ENCODE measurements around the gene VPS18. TPM values are rescaled to one million over a fixed set of nuclear protein-coding genes. Genes with fewer than 3 reads are reported as not detected.

VPS18 gene
- total and polyA plus RNA-seq, 2 donors (not counting 1 experiment from before 2014, with no cell fraction given) = 13.6 to 29.6 TPM

DNA sequence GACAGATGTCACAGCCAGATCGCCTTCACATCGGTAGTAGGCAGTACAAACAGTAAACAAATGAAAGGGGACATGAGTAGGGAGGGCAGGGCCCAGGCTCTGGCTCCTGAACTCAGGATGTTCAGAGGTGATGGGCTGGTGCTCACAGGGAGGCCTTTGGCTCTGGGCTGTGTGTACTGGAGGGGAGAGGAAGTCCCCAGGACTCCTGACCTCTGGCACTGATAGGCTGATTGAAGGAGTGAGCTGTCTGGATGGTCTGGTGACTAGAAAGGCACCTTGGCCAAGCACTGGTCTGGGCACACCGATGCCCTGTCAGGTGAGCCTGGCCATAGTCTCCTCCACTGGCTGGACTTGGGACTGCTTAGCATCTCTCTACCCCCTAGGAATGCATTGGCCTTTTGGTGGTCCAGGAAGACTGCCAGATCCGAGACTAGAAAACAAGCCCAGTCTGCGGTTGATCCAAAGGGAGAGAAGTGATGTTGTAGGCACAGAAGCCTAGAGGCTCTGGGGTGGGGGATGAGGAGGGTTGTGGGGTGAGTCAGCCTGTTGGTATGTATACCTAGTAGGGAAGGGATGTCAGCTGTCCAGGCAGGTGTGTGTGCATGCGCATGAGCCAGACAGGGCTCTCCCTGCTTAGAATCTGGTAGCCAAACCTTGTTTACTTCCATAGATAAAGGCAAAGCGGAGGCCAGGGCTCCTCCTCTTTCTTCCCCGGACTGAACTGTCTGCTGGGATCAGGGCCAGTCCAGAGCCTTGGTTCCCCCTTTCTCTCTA, 48.6 kb upstream of the VPS18 start:
- ChIA-PET POLR2A (no interaction called here), CTCF (interaction anchor here (2.0 to 2.9 kb wide), 2 partner anchors 13 to 48 kb away, joined by 7 to 32 read pairs; partner anchors contain the start of gene VPS18)
- Histone ChIP-seq H3K79me2 (ENCODE audit: control insufficient read depth, insufficient read depth, low read length) (no peaks in the 10 kb centered on the region), H3K4me1 (ENCODE audit: control insufficient read depth in 2 of 2, insufficient read depth in 2 of 2, low read length in 2 of 2) (peaks cover 34 to 38% of the 10 kb centered on the region in 2 donors), H3K4me2 (replicated peaks; ENCODE audit: low read depth, low read length, poor library complexity, severe bottlenecking) (peak overlapping the region; percentile 80), H3K9ac (ENCODE audit: low read length) (no peak overlapping the region), H2AFZ (ENCODE audit: insufficient read depth, low read depth, low read length, poor library complexity, severe bottlenecking) (no peak overlapping the region), H3K27me3 (replicated peaks in 1 of 4; ENCODE audit: control extremely low read depth in 1 of 4, control insufficient read depth in 3 of 4, insufficient read depth in 4 of 4, low read length in 3 of 4) (no peaks in the 10 kb centered on the region), H3K9me3 (ENCODE audit: control extremely low read depth in 1 of 3, control insufficient read depth in 2 of 3, insufficient read depth in 1 of 3, low read length in 2 of 3) (no peaks in the 10 kb centered on the region), H4K20me1 (ENCODE audit: control insufficient read depth, insufficient read depth, low read length, poor library complexity, severe bottlenecking) (peaks cover 4% of the 10 kb centered on the region), H3K27ac (ENCODE audit: low read length in 2 of 2) (peak overlapping the region in 1 of 2 donors; percentile 71), H3K4me3 (ENCODE audit: control extremely low read depth in 1 of 5, extremely low read depth in 1 of 5, insufficient read depth in 1 of 5, low read depth in 2 of 5, low read length in 4 of 5) (no peak overlapping the region), H3K36me3 (replicated peaks in 1 of 2; ENCODE audit: control extremely low read depth in 1 of 2, control insufficient read depth in 1 of 2, extremely low read depth in 1 of 2, insufficient read depth in 2 of 2, low read length in 1 of 2) (no peaks in the 10 kb centered on the region)
- peak overlapping the region; percentile 67 for H3K27ac Mint-ChIP-seq
- no peak for ATAC-seq (ENCODE audit: low read depth)
- intact Hi-C loops (cut with micrococcal nuclease) = no loop called here
- H3K27me3 Mint-ChIP-seq = no peaks in the 10 kb centered on the region
- H3K4me3 Mint-ChIP-seq = peak overlapping the region; percentile 59
- 92% methylated on average over 7 of the region's 8 CpGs for WGBS (ENCODE audit: insufficient coverage)
- no peak for DNase-seq
- H3K9me3 Mint-ChIP-seq (ENCODE audit: insufficient read depth) = no peaks in the 10 kb centered on the region
- TF ChIP-seq EZH2 (IDR thresholded peaks at IDR 0.05; ENCODE audit: borderline replicate concordance, insufficient read depth, low read depth, low read length, poor library complexity, severe bottlenecking) = no peak
- TF ChIP-seq, protein P1, sequence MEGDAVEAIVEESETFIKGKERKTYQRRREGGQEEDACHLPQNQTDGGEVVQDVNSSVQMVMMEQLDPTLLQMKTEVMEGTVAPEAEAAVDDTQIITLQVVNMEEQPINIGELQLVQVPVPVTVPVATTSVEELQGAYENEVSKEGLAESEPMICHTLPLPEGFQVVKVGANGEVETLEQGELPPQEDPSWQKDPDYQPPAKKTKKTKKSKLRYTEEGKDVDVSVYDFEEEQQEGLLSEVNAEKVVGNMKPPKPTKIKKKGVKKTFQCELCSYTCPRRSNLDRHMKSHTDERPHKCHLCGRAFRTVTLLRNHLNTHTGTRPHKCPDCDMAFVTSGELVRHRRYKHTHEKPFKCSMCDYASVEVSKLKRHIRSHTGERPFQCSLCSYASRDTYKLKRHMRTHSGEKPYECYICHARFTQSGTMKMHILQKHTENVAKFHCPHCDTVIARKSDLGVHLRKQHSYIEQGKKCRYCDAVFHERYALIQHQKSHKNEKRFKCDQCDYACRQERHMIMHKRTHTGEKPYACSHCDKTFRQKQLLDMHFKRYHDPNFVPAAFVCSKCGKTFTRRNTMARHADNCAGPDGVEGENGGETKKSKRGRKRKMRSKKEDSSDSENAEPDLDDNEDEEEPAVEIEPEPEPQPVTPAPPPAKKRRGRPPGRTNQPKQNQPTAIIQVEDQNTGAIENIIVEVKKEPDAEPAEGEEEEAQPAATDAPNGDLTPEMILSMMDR (IDR thresholded peaks at IDR 0.05) = no peak
- peaks cover 37% of the 10 kb centered on the region for H3K4me1 Mint-ChIP-seq

DNA sequence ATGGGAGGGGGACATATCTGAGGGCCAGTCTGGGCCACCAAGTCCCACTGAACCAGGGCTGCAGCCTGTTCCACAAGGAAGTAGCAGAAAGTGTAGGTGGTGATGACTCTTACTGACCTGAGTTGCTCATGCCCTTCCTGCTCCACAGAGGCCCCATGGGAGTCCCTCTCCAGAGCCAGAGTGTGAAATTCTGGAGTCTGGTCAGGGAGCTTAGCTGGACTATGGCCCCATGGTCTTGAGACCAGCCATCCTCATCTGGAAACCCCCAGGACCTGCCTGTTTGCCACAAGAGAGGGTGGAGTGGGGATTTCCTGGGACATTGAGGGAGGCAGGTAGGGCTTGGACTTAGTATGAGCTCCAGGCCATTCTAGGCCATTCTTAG, 47.4 kb upstream of the VPS18 start:
- H4K20me1 ChIP-seq (ENCODE audit: control insufficient read depth, insufficient read depth, low read length, poor library complexity, severe bottlenecking) = peaks cover 4% of the 10 kb centered on the region
- no peaks in the 10 kb centered on the region for H3K27me3 Mint-ChIP-seq
- intact Hi-C loops (cut with micrococcal nuclease) = no loop called here
- H3K4me3 ChIP-seq (ENCODE audit: control extremely low read depth in 1 of 5, extremely low read depth in 1 of 5, insufficient read depth in 1 of 5, low read depth in 2 of 5, low read length in 4 of 5) = no peak overlapping the region
- H3K9me3 Mint-ChIP-seq (ENCODE audit: insufficient read depth) = no peaks in the 10 kb centered on the region
- POLR2A ChIA-PET = no interaction called here
- H3K27ac Mint-ChIP-seq = peak overlapping the region; percentile 83
- ATAC-seq (ENCODE audit: low read depth) (no peak), DNase-seq (no peak)
- H3K4me3 Mint-ChIP-seq = peak overlapping the region; percentile 21
- peaks cover 34 to 38% of the 10 kb centered on the region in 2 donors for H3K4me1 ChIP-seq (ENCODE audit: control insufficient read depth in 2 of 2, insufficient read depth in 2 of 2, low read length in 2 of 2)
- no peaks in the 10 kb centered on the region for H3K79me2 ChIP-seq (ENCODE audit: control insufficient read depth, insufficient read depth, low read length)
- H3K27ac ChIP-seq (ENCODE audit: low read length in 2 of 2) = peak overlapping the region; percentile 51 to 71
- no peaks in the 10 kb centered on the region for H3K27me3 ChIP-seq (replicated peaks in 1 of 4; ENCODE audit: control extremely low read depth in 1 of 4, control insufficient read depth in 3 of 4, insufficient read depth in 4 of 4, low read length in 3 of 4)
- H3K36me3 ChIP-seq (replicated peaks in 1 of 2; ENCODE audit: control extremely low read depth in 1 of 2, control insufficient read depth in 1 of 2, extremely low read depth in 1 of 2, insufficient read depth in 2 of 2, low read length in 1 of 2) = no peaks in the 10 kb centered on the region
- H3K4me1 Mint-ChIP-seq = peaks cover 37% of the 10 kb centered on the region
- CTCF ChIA-PET = interaction anchor here (1.0 to 4.8 kb wide), 3 partner anchors 11 to 56 kb away, joined by 4 to 52 read pairs (median 7); partner anchors contain the start of gene VPS18
- no peak for TF ChIP-seq EZH2 (IDR thresholded peaks at IDR 0.05; ENCODE audit: borderline replicate concordance, insufficient read depth, low read depth, low read length, poor library complexity, severe bottlenecking)
- TF ChIP-seq, protein P1 (IDR thresholded peaks at IDR 0.05) = no peak
- H3K4me2 ChIP-seq (replicated peaks; ENCODE audit: low read depth, low read length, poor library complexity, severe bottlenecking) = peak overlapping the region; percentile 80
- H3K9me3 ChIP-seq (ENCODE audit: control extremely low read depth in 1 of 3, control insufficient read depth in 2 of 3, insufficient read depth in 1 of 3, low read length in 2 of 3) = no peaks in the 10 kb centered on the region
- H2AFZ ChIP-seq (ENCODE audit: insufficient read depth, low read depth, low read length, poor library complexity, severe bottlenecking) = no peak overlapping the region
- peak overlapping the region; percentile 6 for H3K9ac ChIP-seq (ENCODE audit: low read length)

Measured in B cell (primary cell).